HepG2 (cell line): ENCODE data around the gene PPY.
"Not testable (repeated sequence)": the region's sequence is repeated elsewhere in the genome, so short reads cannot be mapped to it uniquely, and the experiment has no call there.

Experiments used
- DZIP1 ChIP-seq: sonication (generic); formaldehyde crosslinking; IDR thresholded peaks from 2 replicates; pipeline ENCODE4 v1.5.0; 2020; ENCODE audit warnings: mild to moderate bottlenecking, missing genetic modification reagents
- KMT2A ChIP-seq: sonication (generic); formaldehyde crosslinking; IDR thresholded peaks from 2 replicates; pipeline ENCODE4 v1.4.0; 2020; ENCODE audit warnings: missing genetic modification reagents
- RBM22 ChIP-seq: fragments of 200-400 bp; formaldehyde crosslinking; optimal IDR thresholded peaks from 2 replicates; pipeline ENCODE3; 2017; ENCODE audit warnings: mild to moderate bottlenecking, low read length, moderate library complexity
- YY1 ChIP-seq: IDR thresholded peaks from 2 replicates; pipeline ENCODE4 v1.6.1; 2011; ENCODE audit warnings: low read length, low read depth, moderate library complexity, mild to moderate bottlenecking; ENCODE audit not compliant: insufficient read depth, insufficient replicate concordance
- ZMAT5 ChIP-seq: sonication (generic); formaldehyde crosslinking; IDR thresholded peaks from 2 replicates; pipeline ENCODE4 v1.5.0; 2020; ENCODE audit warnings: mild to moderate bottlenecking, low read depth, missing genetic modification reagents, borderline replicate concordance
- ZNF382 ChIP-seq: sonication (generic); formaldehyde crosslinking; IDR thresholded peaks from 2 replicates; pipeline ENCODE4 v1.5.0; 2020; ENCODE audit warnings: missing genetic modification reagents, mild to moderate bottlenecking, borderline replicate concordance
- TF ChIP-seq, protein P1 (sequence below), 2 experiments: IDR thresholded peaks; 2 replicates each; pipeline ENCODE4 v1.6.1; 2011 to 2012; ENCODE audit warnings: low read length in 2 of 2, borderline replicate concordance in 1 of 2, low read depth in 1 of 2, mild to moderate bottlenecking in 1 of 2, moderate library complexity in 1 of 2
- TF ChIP-seq, protein P2 (sequence below): sonication (generic); formaldehyde crosslinking; IDR thresholded peaks from 2 replicates; pipeline ENCODE4 v1.5.0; 2020; ENCODE audit warnings: mild to moderate bottlenecking, missing genetic modification reagents, moderate library complexity
- TF ChIP-seq, protein P3 (sequence below): sonication (generic); formaldehyde crosslinking; IDR thresholded peaks from 2 replicates; pipeline ENCODE4 v1.4.0; 2020; ENCODE audit warnings: missing genetic modification reagents

DNA sequence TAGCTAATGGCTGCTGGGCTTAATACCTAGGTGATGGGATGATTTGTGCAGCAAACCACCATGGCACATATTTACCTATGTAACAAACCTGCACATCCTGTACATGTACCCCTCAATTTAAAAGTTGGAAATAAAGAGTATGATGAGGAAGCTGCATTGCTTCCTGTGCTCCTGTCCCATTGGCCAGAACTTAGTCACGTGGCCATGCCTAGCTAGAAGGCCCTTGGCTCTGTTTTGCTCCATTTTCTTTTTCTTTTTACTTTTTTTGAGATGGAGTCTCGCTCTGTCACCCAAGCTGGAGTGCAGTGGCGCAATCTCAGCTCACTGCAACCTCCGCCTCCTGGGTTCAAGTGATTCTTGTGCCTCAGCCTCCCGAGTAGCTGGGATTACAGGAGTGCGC, 19.0 kb upstream of the PPY start:
- not testable (repeated sequence) for TF ChIP-seq YY1; RBM22; DZIP1 (CRISPR knock-in tag); ZNF382 (CRISPR knock-in tag); KMT2A (CRISPR knock-in tag); ZMAT5 (CRISPR knock-in tag)
- TF ChIP-seq, protein P1, sequence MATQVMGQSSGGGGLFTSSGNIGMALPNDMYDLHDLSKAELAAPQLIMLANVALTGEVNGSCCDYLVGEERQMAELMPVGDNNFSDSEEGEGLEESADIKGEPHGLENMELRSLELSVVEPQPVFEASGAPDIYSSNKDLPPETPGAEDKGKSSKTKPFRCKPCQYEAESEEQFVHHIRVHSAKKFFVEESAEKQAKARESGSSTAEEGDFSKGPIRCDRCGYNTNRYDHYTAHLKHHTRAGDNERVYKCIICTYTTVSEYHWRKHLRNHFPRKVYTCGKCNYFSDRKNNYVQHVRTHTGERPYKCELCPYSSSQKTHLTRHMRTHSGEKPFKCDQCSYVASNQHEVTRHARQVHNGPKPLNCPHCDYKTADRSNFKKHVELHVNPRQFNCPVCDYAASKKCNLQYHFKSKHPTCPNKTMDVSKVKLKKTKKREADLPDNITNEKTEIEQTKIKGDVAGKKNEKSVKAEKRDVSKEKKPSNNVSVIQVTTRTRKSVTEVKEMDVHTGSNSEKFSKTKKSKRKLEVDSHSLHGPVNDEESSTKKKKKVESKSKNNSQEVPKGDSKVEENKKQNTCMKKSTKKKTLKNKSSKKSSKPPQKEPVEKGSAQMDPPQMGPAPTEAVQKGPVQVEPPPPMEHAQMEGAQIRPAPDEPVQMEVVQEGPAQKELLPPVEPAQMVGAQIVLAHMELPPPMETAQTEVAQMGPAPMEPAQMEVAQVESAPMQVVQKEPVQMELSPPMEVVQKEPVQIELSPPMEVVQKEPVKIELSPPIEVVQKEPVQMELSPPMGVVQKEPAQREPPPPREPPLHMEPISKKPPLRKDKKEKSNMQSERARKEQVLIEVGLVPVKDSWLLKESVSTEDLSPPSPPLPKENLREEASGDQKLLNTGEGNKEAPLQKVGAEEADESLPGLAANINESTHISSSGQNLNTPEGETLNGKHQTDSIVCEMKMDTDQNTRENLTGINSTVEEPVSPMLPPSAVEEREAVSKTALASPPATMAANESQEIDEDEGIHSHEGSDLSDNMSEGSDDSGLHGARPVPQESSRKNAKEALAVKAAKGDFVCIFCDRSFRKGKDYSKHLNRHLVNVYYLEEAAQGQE (IDR thresholded peaks at IDR 0.05; ENCODE audit: borderline replicate concordance in 1 of 2, low read depth in 1 of 2, low read length in 2 of 2), result not testable (repeated sequence)
- TF ChIP-seq, protein P2, sequence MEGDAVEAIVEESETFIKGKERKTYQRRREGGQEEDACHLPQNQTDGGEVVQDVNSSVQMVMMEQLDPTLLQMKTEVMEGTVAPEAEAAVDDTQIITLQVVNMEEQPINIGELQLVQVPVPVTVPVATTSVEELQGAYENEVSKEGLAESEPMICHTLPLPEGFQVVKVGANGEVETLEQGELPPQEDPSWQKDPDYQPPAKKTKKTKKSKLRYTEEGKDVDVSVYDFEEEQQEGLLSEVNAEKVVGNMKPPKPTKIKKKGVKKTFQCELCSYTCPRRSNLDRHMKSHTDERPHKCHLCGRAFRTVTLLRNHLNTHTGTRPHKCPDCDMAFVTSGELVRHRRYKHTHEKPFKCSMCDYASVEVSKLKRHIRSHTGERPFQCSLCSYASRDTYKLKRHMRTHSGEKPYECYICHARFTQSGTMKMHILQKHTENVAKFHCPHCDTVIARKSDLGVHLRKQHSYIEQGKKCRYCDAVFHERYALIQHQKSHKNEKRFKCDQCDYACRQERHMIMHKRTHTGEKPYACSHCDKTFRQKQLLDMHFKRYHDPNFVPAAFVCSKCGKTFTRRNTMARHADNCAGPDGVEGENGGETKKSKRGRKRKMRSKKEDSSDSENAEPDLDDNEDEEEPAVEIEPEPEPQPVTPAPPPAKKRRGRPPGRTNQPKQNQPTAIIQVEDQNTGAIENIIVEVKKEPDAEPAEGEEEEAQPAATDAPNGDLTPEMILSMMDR (CRISPR knock-in tag), result not testable (repeated sequence)
- TF ChIP-seq, protein P3, sequence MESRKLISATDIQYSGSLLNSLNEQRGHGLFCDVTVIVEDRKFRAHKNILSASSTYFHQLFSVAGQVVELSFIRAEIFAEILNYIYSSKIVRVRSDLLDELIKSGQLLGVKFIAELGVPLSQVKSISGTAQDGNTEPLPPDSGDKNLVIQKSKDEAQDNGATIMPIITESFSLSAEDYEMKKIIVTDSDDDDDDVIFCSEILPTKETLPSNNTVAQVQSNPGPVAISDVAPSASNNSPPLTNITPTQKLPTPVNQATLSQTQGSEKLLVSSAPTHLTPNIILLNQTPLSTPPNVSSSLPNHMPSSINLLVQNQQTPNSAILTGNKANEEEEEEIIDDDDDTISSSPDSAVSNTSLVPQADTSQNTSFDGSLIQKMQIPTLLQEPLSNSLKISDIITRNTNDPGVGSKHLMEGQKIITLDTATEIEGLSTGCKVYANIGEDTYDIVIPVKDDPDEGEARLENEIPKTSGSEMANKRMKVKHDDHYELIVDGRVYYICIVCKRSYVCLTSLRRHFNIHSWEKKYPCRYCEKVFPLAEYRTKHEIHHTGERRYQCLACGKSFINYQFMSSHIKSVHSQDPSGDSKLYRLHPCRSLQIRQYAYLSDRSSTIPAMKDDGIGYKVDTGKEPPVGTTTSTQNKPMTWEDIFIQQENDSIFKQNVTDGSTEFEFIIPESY, result not testable (repeated sequence)
